ENCODE results near the gene SAP25.

SAP25 gene

DNA sequence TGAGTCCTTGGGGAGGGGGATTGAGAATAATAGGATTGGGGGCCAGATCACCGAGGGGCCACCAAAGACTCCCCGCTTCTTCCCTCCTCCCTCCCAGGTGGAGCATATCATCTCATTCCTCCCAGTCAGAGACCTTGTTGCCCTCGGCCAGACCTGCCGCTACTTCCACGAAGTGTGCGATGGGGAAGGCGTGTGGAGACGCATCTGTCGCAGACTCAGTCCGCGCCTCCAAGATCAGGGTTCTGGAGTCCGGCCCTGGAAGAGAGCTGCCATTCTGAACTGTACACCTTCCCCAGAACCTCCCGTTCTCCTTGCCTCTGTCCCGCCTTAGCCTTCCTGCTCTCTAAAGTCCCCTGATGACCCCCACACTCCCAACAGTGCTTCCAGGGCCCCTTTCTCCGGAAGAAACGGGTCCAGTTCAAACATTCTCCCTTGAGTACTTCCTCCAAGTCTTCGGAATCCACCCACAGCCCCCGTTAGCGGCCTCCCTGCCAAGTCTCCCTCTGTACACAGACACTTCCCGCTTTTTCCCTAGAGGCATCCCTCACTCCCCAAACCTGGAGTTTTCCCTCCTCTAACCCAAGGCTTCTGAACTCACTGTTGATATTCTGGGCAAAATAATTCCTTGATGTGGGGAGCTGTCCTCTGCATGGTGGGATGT, 16.5 kb upstream of the SAP25 start:
- H3K9me3 ChIP-seq (ENCODE audit: control insufficient read depth, insufficient read depth, low read depth, low read length) = no peaks in the 10 kb centered on the region
- H3K4me1 ChIP-seq (ENCODE audit: control insufficient read depth, insufficient read depth, low read length) = peaks cover 17% of the 10 kb centered on the region
- no peak overlapping the region for H3K27ac ChIP-seq (ENCODE audit: low read depth, low read length)
- peak overlapping the region; percentile 21; the same call in 1 of the 2 replicates for H3K4me3 ChIP-seq (ENCODE audit: low read depth, low read length)
- H3K27me3 ChIP-seq (ENCODE audit: control insufficient read depth, insufficient read depth, low read length) = no peaks in the 10 kb centered on the region
- no peaks in the 10 kb centered on the region; the same call in 1 of the 2 replicates for H3K36me3 ChIP-seq (ENCODE audit: control insufficient read depth, insufficient read depth, low read length)
- H3K9ac ChIP-seq (ENCODE audit: low read length) = no peak overlapping the region

DNA sequence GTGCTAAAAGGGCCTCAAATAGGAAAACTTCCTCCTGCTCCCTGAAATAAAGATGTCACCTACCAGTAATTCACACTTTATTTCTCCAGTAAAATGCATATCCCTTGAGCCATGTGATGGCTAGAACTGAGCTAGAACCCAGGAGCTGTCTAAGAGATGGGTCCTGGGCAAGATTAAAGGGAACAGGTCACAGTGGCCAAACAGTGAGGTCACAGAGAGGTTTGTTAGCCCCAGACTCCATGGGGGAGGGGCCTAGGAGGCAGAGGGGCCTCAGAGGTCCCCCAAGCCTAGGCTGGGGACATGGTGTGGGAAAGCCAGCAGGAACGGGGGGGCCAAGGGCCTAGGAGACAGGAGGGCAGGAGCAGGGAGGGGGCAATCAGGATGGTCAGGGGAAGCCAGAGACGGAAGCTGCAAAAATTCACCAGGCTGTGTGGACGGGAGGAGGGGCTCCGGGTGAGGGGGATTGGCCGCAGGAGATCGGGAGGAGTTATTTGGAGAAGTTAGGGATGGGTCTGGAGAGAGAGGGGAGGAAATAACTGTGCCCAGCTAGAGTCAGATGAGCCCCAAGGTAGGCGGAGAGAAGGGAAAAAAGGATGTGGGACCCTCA, 15.7 kb upstream of the SAP25 start:
- Histone ChIP-seq H3K36me3 (ENCODE audit: control insufficient read depth, insufficient read depth, low read length) (no peaks in the 10 kb centered on the region), H3K4me1 (ENCODE audit: control insufficient read depth, insufficient read depth, low read length) (peaks cover 23% of the 10 kb centered on the region), H3K9me3 (ENCODE audit: control insufficient read depth, insufficient read depth, low read depth, low read length) (no peaks in the 10 kb centered on the region), H3K27ac (ENCODE audit: low read depth, low read length) (no peak overlapping the region), H3K4me3 (ENCODE audit: low read depth, low read length) (peak overlapping the region; percentile 21; the same call in 1 of the 2 replicates), H3K9ac (ENCODE audit: low read length) (no peak overlapping the region), H3K27me3 (ENCODE audit: control insufficient read depth, insufficient read depth, low read length) (no peaks in the 10 kb centered on the region)

DNA sequence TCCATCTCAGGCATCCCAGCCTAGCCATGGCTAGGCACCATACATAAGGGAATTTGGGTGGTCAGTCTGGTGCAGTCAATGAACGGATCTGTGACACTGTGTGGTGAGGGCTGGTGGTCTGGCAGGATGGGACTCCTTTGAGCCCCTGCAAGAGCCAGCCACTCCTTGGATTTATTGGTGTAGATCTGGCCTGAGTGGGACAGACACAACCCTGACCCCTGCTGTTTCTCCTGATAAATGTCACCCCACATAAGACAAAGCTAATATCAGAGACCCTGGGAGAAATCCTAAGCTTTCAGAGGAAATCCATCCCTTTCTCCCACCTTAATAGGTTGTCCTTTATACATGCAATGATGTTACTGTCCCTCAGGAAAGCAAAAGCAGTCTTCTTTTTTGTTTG, 14.7 kb upstream of the SAP25 start:
- no peaks in the 10 kb centered on the region for H3K9me3 ChIP-seq (ENCODE audit: control insufficient read depth, insufficient read depth, low read depth, low read length)
- H3K27ac ChIP-seq (ENCODE audit: low read depth, low read length) = no peak overlapping the region
- no peaks in the 10 kb centered on the region for H3K27me3 ChIP-seq (ENCODE audit: control insufficient read depth, insufficient read depth, low read length)
- H3K4me3 ChIP-seq (ENCODE audit: low read depth, low read length) = no peak overlapping the region
- no peaks in the 10 kb centered on the region for H3K36me3 ChIP-seq (ENCODE audit: control insufficient read depth, insufficient read depth, low read length)
- no peak overlapping the region for H3K9ac ChIP-seq (ENCODE audit: low read length)
- H3K4me1 ChIP-seq (ENCODE audit: control insufficient read depth, insufficient read depth, low read length) = peaks cover 31% of the 10 kb centered on the region

DNA sequence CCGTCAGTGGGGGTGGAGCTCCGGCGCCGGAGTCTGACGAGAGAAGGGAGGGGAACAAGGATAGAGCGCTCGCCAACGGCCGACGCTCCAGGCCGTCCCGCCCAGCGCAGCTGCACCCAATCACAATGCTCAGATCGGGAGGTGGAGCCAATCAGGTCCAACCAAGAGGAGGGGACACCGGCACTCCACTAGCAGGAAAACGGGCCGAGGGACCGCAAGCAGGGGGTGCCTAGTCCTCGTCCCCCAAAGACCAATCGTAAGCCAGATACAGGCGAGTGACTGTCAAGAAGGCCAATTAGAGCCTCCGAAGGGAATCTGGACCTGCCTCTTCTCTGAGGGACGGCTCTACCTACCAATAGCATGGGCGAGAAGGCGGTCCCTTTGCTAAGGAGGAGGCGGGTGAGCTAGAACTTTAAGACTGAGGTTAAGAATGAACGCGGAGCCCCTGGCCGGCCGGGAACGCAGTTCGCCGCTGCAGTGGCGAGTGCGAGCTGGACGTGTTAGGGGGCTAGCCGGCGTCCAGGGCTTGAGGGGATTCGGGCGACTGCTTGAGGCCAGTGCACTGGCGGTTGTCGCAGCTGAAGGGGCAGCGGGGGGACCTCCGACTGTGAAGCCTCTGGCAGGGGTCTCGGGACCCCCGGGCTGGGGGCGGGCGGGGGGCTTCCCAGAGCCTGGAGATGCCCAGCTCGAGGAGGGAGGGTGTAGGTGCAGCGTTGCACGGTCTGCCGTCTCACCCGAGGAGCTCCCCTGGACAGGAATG, 12.7 kb upstream of the SAP25 start, which contains the start of gene FBXO24:
FBXO24 (plus strand) TSS at position 63 of the 760 bp plus-strand sequence; CDS start at position 361, 298 bp downstream.
- H3K27ac ChIP-seq (ENCODE audit: low read depth, low read length) = peak within 1 kb of the TSS; percentile 74
- H3K4me1 ChIP-seq (ENCODE audit: control insufficient read depth, insufficient read depth, low read length) = peaks cover 38% of the 10 kb centered on the region
- no peaks in the 10 kb centered on the region for H3K27me3 ChIP-seq (ENCODE audit: control insufficient read depth, insufficient read depth, low read length)
- H3K9ac ChIP-seq (ENCODE audit: low read length) = peak within 1 kb of the TSS; percentile 89
- H3K9me3 ChIP-seq (ENCODE audit: control insufficient read depth, insufficient read depth, low read depth, low read length) = no peaks in the 10 kb centered on the region
- H3K36me3 ChIP-seq (ENCODE audit: control insufficient read depth, insufficient read depth, low read length) = peaks cover 12% of the 10 kb centered on the region
- peak within 1 kb of the TSS; percentile 92 for H3K4me3 ChIP-seq (ENCODE audit: low read depth, low read length)

DNA sequence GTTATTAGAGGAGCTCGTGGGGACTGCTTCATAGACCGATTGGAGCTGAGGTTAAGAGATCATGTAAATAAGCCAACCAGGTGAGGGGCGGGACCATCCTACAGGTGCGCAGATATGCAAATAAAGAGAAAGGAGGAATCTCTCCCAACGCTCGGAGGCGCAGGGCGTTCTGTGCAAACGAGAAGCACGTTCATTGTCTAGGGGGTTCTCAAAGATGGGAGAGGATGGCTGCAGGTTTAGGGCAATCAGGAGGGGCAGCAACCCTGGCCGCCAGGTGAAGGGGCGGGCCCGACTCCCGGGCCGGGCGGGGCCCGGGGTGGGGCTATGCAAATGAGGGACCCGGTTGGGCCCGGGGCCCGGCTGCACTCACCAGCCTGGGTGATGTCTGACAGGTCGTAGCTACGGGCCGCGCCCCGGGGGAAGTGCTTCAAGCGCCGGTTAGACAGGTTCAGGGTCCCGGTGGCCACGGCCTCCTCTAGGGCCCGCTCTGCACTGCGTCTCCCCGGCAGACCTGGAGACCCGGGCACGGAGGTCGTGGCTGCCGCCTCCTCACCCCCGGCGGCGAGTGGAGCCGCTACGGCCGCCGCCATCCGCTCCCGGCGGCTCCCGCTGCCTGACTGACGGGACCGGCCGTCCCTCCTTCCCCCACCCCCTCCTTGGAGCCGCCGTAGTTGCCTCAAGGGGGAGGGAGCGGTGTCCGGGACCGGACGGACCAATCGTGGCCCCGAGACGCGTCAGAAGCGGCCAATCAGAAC, 12.0 kb upstream of the SAP25 start, which contains the start of gene LRCH4:
LRCH4 (minus strand) TSS at position 619 of the 755 bp plus-strand sequence; CDS start at position 590, 29 bp downstream.
- peak within 1 kb of the TSS; percentile 92 for H3K4me3 ChIP-seq (ENCODE audit: low read depth, low read length)
- H3K27me3 ChIP-seq (ENCODE audit: control insufficient read depth, insufficient read depth, low read length) = no peaks in the 10 kb centered on the region
- peak within 1 kb of the TSS; percentile 74 for H3K27ac ChIP-seq (ENCODE audit: low read depth, low read length)
- H3K9me3 ChIP-seq (ENCODE audit: control insufficient read depth, insufficient read depth, low read depth, low read length) = no peaks in the 10 kb centered on the region
- H3K36me3 ChIP-seq (ENCODE audit: control insufficient read depth, insufficient read depth, low read length) = peaks cover 20% of the 10 kb centered on the region
- H3K4me1 ChIP-seq (ENCODE audit: control insufficient read depth, insufficient read depth, low read length) = peaks cover 38% of the 10 kb centered on the region
- peak within 1 kb of the TSS; percentile 89 for H3K9ac ChIP-seq (ENCODE audit: low read length)

DNA sequence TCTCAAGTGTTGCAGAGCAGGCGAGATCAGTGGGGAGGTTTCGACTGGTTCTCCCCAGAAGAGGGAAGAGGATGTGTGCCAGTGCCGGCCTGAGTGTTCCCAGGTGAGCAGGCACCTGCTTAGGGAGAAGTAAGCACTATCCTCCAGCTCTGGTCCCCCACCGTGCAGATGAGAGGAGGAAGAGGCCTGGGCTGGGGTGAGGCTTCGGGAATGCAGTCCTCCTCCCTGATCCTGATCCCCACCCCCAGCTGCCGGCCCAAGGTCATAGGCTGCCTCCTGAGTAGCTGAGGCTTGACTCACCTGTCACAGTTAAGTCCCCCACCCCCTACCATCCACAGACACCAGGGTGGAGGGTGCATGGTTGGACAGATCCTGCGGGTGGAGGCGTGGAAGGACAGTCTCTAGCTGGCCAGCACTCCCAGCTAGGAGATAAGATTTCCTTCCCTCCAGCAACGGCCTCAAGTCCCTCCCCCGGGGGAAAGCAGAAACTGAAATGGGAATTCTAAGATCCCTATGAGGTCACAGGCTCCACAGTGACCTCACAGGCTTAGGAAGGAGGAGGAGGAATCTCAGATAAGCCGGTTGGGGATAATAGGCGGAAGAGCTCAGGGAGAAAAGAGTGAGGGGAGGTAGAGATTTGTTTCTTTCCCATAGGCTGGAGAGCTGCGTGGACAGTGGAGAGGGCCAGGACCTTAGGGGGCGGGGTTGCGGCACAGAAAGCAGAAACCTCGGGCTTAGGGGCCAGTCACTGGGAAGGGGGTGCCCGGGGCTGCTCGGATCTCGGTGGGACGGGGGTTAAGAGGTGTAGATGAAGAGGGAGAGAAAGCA, 11.2 kb upstream of the SAP25 start:
- peak overlapping the region; percentile 92 for H3K4me3 ChIP-seq (ENCODE audit: low read depth, low read length)
- H3K9me3 ChIP-seq (ENCODE audit: control insufficient read depth, insufficient read depth, low read depth, low read length) = no peaks in the 10 kb centered on the region
- no peak overlapping the region; the same call in 1 of the 2 replicates for H3K27ac ChIP-seq (ENCODE audit: low read depth, low read length)
- H3K36me3 ChIP-seq (ENCODE audit: control insufficient read depth, insufficient read depth, low read length) = peaks cover 28% of the 10 kb centered on the region
- H3K4me1 ChIP-seq (ENCODE audit: control insufficient read depth, insufficient read depth, low read length) = peaks cover 30% of the 10 kb centered on the region
- H3K27me3 ChIP-seq (ENCODE audit: control insufficient read depth, insufficient read depth, low read length) = no peaks in the 10 kb centered on the region
- H3K9ac ChIP-seq (ENCODE audit: low read length) = peak overlapping the region; percentile 89

DNA sequence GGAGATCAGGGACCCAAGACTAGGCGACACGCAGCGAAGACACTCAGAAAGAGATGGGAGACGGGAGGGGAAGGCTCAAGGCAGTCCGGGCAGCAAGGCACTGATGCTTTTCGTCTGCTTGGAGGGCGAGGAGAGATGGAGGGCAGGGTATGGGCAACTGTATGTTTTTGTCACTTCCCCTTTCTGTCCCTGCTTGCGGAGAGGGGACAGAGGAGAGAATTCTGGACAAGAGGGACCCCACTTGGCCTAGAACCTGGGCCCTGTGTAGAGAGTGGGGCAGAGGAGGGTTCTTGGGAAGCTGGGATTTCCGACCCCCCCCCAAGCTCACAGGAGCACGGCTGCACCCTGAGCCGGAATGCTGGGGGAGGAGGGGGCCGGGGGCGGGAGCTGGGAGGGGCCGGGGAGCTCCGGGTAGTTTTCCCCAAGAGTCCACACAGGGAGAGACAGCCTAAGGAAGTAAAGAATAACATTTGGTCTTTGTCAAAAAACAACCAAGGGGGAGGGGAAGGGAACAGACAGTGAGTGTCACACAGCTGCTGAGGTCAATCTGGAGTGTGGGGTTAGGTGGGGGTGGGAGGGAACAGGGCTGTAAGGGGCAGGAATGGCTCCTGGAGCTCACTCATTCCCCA, 10.5 kb upstream of the SAP25 start:
- Histone ChIP-seq H3K27ac (ENCODE audit: low read depth, low read length) (no peak overlapping the region; the same call in 1 of the 2 replicates), H3K4me1 (ENCODE audit: control insufficient read depth, insufficient read depth, low read length) (peaks cover 23% of the 10 kb centered on the region), H3K9ac (ENCODE audit: low read length) (peak overlapping the region; percentile 89), H3K4me3 (ENCODE audit: low read depth, low read length) (peak overlapping the region; percentile 92), H3K9me3 (ENCODE audit: control insufficient read depth, insufficient read depth, low read depth, low read length) (no peaks in the 10 kb centered on the region), H3K36me3 (ENCODE audit: control insufficient read depth, insufficient read depth, low read length) (peaks cover 33% of the 10 kb centered on the region), H3K27me3 (ENCODE audit: control insufficient read depth, insufficient read depth, low read length) (no peaks in the 10 kb centered on the region)

DNA sequence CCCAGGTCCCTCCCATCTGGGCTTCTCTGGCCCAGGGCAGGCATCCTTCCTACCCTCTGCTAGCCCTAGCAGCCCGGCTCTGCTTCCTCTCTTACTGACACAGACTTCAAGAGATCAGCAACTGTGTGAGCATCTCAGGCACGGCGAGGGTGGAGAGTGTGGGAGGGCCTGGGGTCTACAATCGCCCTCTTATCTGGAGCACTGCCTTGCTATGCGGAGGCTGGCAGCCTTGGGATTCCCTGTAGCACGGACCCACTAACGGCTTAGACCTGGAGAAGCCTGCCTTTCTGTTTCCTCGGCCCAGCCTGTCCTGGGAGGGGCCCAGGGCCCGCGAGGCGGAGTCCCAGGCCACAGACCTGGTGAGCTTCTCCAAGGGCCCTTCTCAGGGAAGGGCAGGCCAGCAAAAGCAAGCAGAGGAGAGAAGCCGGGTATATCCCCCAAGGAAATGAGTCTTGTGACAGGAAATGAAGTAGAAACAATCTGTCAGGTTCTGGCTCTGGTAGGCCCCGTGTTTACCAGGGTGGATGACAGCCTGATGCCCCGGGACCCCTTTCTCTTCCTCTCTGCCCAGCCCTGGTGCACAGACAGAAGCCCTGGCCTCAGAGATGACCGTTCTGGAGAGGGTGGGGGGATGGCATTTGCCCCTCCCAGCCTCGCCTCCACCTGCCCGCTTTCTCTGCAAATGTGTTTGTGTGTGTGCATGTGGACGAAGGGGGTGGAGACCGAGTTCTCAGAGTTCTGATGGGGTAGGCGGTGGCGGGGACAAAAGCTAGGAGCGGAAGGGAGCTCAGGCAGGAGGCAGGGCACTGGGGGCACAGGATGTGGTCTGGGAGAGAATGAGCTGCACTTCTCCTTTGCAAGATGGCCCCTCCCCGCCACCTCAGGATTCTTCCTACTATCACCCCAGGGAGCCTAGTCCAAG, 9.7 kb upstream of the SAP25 start:
- peaks cover 40% of the 10 kb centered on the region for H3K36me3 ChIP-seq (ENCODE audit: control insufficient read depth, insufficient read depth, low read length)
- peaks cover 21% of the 10 kb centered on the region for H3K4me1 ChIP-seq (ENCODE audit: control insufficient read depth, insufficient read depth, low read length)
- no peak overlapping the region; the same call in 1 of the 2 replicates for H3K27ac ChIP-seq (ENCODE audit: low read depth, low read length)
- peak overlapping the region; percentile 53 for H3K9ac ChIP-seq (ENCODE audit: low read length)
- peak overlapping the region; percentile 92 for H3K4me3 ChIP-seq (ENCODE audit: low read depth, low read length)
- no peaks in the 10 kb centered on the region for H3K9me3 ChIP-seq (ENCODE audit: control insufficient read depth, insufficient read depth, low read depth, low read length)
- H3K27me3 ChIP-seq (ENCODE audit: control insufficient read depth, insufficient read depth, low read length) = no peaks in the 10 kb centered on the region

DNA sequence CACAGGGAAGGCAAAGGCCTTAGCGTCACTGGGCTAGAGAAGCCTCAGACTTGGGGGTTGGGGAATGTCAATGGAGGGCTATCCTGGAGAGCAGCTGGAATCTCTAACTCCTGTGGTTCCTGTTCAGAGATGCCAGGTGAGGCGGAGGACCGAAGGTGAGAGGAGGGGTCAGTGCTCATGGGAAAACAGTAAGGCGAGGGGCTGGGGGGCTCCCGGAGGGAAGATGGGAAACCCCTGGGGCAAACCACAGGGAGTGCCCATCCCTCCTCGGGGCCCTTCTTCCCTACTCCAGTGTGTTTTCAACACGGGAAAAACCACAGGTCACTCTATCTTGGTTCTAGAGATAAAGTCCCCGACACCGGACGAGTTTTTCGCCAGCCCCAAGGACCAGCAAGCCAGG, 8.9 kb upstream of the SAP25 start:
- Histone ChIP-seq H3K4me3 (ENCODE audit: low read depth, low read length) (no peak overlapping the region), H3K4me1 (ENCODE audit: control insufficient read depth, insufficient read depth, low read length) (peaks cover 21% of the 10 kb centered on the region), H3K9me3 (ENCODE audit: control insufficient read depth, insufficient read depth, low read depth, low read length) (no peaks in the 10 kb centered on the region), H3K36me3 (ENCODE audit: control insufficient read depth, insufficient read depth, low read length) (peaks cover 48% of the 10 kb centered on the region), H3K9ac (ENCODE audit: low read length) (no peak overlapping the region), H3K27ac (ENCODE audit: low read depth, low read length) (no peak overlapping the region), H3K27me3 (ENCODE audit: control insufficient read depth, insufficient read depth, low read length) (no peaks in the 10 kb centered on the region)

Data from HUES6 (cell line).